Stimulated activated effector memory CD8-positive, alpha-beta T cell treated with anti-CD3 and anti-CD28 coated beads, Interleukin-12 subunit alpha, Interleukin-12 subunit beta, amount 100 ng/mL, for 72 hours (primary cell): ENCODE data around the gene TTC7B.
A peak's percentile ranks its signal among the peaks of the same experiment; 100 is the strongest.

Experiments
- ATAC-seq: fragments of 150-1000 bp; cut with Tn5 transposase; 2 replicates; pipeline ENCODE4 v1.10.0; 2021
- DNase-seq, 2 donors: peaks; one replicate each; pipeline ENCODE4 v3.0.0; 2021 to 2022; ENCODE audit warnings: low spot score in 2 of 2
- H3K27ac Mint-ChIP-seq: one replicate; pipeline ENCODE4 v1.8.0; 2022; ENCODE audit warnings: mild to moderate bottlenecking, mixed read lengths
- H3K36me3 Mint-ChIP-seq: one replicate; pipeline ENCODE4 v1.8.0; 2022; ENCODE audit warnings: mild to moderate bottlenecking, mixed read lengths
- H3K4me1 Mint-ChIP-seq: one replicate; pipeline ENCODE4 v1.8.0; 2022; ENCODE audit warnings: mixed read lengths
- H3K4me3 Mint-ChIP-seq: one replicate; pipeline ENCODE4 v1.8.0; 2022; ENCODE audit warnings: mild to moderate bottlenecking, mixed read lengths
- H3K9me3 Mint-ChIP-seq: one replicate; pipeline ENCODE4 v1.8.0; 2022; ENCODE audit warnings: mixed read lengths

TTC7B gene

GRCh38 chr14:90617961-90618360 is 198.3 kb downstream of the TTC7B start:
- no peaks in the 10 kb centered on the region for H3K9me3 Mint-ChIP-seq
- H3K36me3 Mint-ChIP-seq: no peaks in the 10 kb centered on the region
- ATAC-seq: no peak
- DNase-seq: no peak
- H3K27ac Mint-ChIP-seq: no peak overlapping the region
- no peak overlapping the region for H3K4me3 Mint-ChIP-seq
- H3K4me1 Mint-ChIP-seq: no peaks in the 10 kb centered on the region

- Mint-ChIP-seq H3K4me3 (no peak overlapping the region), H3K4me1 (no peaks in the 10 kb centered on the region), H3K9me3 (no peaks in the 10 kb centered on the region), H3K27ac (no peak overlapping the region), H3K36me3 (no peaks in the 10 kb centered on the region)
- DNase-seq (no peak), ATAC-seq (no peak)
These were observed 199.3 kb downstream of the TTC7B start for GRCh38 chr14:90616881-90617280.

DNA sequence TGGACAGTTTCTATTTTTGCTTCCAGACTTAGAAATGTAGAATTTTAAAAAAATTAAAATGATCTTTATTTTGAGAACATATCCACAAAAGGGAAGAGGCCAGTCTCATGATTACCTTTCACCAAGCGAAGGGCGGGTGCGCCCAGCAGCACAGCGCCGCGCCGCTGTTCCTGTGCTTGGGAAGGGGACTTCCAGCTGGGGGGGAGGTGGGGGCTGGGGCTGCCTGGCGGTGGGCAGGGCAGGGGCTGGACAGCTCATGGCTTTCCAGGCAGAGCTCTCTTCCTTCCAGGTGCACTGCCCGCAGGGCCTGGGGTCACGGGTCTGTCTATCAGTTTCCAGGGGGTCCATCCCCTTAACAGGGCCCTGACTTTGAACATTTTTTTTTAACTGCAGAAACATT is 199.9 kb downstream of the TTC7B start:
- ATAC-seq: no peak
- no peaks in the 10 kb centered on the region for H3K4me1 Mint-ChIP-seq
- no peaks in the 10 kb centered on the region for H3K9me3 Mint-ChIP-seq
- H3K36me3 Mint-ChIP-seq: no peaks in the 10 kb centered on the region
- no peak for DNase-seq
- no peak overlapping the region for H3K27ac Mint-ChIP-seq
- H3K4me3 Mint-ChIP-seq: no peak overlapping the region

- ATAC-seq (no peak), DNase-seq (no peak)
- H3K4me1 Mint-ChIP-seq: no peaks in the 10 kb centered on the region
- H3K36me3 Mint-ChIP-seq: no peaks in the 10 kb centered on the region
- H3K9me3 Mint-ChIP-seq: no peaks in the 10 kb centered on the region
- no peak overlapping the region for H3K27ac Mint-ChIP-seq
- H3K4me3 Mint-ChIP-seq: no peak overlapping the region
These were observed 200.6 kb downstream of the TTC7B start for GRCh38 chr14:90615517-90616060.

DNA sequence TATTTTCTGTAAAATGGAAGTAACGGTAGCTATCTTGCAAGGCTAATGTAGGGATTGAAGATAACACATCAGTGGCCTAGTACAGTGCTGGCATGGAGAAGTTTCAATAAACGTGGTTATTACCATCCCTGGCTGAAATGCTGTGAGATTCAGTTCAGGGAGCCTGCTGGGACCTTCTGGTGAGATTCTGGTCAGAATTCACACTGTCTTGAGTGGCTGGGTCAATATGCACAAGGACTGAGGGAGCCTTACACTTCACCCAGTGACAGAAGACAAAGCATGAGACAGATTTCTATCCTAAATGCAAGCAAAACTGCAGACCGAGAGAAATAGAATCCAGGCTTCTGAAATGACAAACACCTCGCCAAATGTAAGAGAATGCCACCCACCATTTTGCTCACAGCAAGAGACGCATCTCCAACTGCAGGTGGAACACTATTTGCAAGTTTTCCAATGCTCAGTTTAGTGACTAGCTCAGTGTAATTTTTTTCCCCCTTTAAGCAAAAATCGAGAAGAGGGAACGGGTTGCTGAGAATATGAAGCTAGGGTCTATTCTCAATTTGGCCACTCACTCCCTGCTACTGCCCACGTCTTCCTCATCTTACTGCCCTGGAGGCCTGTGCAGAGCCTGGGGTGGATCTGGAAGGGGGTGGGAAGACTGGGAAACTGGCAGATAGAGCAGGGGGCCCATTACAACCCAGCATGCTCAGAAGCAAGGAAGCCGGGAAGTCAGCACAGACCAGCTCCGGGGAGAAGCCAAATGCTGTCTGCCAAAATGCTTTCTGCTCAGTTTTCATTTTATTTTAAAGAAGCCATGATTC is 201.3 kb downstream of the TTC7B start:
- Mint-ChIP-seq H3K27ac (no peak overlapping the region), H3K9me3 (no peaks in the 10 kb centered on the region), H3K36me3 (no peaks in the 10 kb centered on the region), H3K4me1 (no peaks in the 10 kb centered on the region), H3K4me3 (no peak overlapping the region)
- DNase-seq (no peak), ATAC-seq (no peak)

- H3K9me3 Mint-ChIP-seq: no peaks in the 10 kb centered on the region
- H3K4me3 Mint-ChIP-seq: no peak overlapping the region
- DNase-seq (no peak), ATAC-seq (no peak)
- no peak overlapping the region for H3K27ac Mint-ChIP-seq
- no peaks in the 10 kb centered on the region for H3K4me1 Mint-ChIP-seq
- H3K36me3 Mint-ChIP-seq: no peaks in the 10 kb centered on the region
These were observed 202.2 kb downstream of the TTC7B start for GRCh38 chr14:90613997-90614396.

DNA sequence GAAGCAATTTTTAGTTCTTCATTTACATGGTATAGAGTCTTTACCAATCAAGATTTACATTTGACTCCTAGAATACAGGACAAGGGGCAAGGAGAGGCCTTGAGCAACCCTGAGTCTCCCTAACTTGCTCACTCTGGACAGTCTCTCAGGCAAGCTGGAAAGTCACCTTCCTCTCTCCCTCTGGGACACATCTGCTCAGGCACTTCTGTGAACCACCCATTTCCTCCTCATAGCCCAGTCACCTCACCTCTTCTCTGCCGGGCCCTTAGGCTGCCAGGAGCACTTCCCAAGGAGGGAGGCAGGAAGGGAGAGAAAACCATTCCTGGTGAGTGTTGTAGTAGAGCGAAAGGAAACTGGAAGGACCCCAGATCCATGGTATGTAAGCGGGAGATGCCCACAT is 202.8 kb downstream of the TTC7B start:
- DNase-seq (no peak), ATAC-seq (no peak)
- Mint-ChIP-seq H3K4me3 (no peak overlapping the region), H3K36me3 (no peaks in the 10 kb centered on the region), H3K9me3 (no peaks in the 10 kb centered on the region), H3K4me1 (no peaks in the 10 kb centered on the region), H3K27ac (no peak overlapping the region)

- H3K27ac Mint-ChIP-seq: no peak overlapping the region
- H3K9me3 Mint-ChIP-seq: no peaks in the 10 kb centered on the region
- H3K36me3 Mint-ChIP-seq: no peaks in the 10 kb centered on the region
- no peaks in the 10 kb centered on the region for H3K4me1 Mint-ChIP-seq
- no peak for DNase-seq
- ATAC-seq: no peak
- H3K4me3 Mint-ChIP-seq: no peak overlapping the region
These were observed 203.4 kb downstream of the TTC7B start for GRCh38 chr14:90612801-90613200.

DNA sequence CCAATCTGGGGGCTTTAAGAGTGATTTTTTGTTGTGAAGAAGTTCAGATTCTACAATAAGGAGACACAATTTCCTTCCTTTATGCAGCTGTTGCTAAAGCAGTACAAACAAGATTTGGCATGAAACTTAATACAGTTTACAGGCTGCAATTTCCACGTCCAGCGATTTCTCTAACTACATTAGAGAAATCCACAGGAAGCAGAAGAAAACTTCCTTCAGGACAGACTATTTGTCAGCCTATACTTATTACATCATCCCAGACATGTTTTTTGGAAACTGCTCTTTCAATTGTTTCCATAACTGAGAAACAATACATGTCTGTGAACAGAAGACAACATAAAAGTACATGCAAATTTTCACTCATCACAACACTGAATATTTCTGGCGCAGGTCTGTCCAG is 204.3 kb downstream of the TTC7B start:
- no peaks in the 10 kb centered on the region for H3K36me3 Mint-ChIP-seq

GRCh38 chr14:90611501-90611900 is 204.7 kb downstream of the TTC7B start:
- H3K27ac Mint-ChIP-seq: no peak overlapping the region
- no peaks in the 10 kb centered on the region for H3K9me3 Mint-ChIP-seq
- ATAC-seq: no peak
- no peak overlapping the region for H3K4me3 Mint-ChIP-seq
- H3K36me3 Mint-ChIP-seq: no peaks in the 10 kb centered on the region
- H3K4me1 Mint-ChIP-seq: no peaks in the 10 kb centered on the region
- DNase-seq: no peak

More for the DNA sequence above, 204.3 kb downstream of the TTC7B start:
- DNase-seq (no peak), ATAC-seq (no peak)
- Mint-ChIP-seq H3K4me1 (no peaks in the 10 kb centered on the region), H3K27ac (no peak overlapping the region), H3K9me3 (no peaks in the 10 kb centered on the region), H3K4me3 (no peak overlapping the region)

GRCh38 chr14:90610346-90611040 is 205.7 kb downstream of the TTC7B start:
- no peak overlapping the region for H3K27ac Mint-ChIP-seq
- DNase-seq: no peak
- H3K36me3 Mint-ChIP-seq: no peaks in the 10 kb centered on the region
- no peak overlapping the region for H3K4me3 Mint-ChIP-seq
- no peaks in the 10 kb centered on the region for H3K4me1 Mint-ChIP-seq
- no peak for ATAC-seq
- H3K9me3 Mint-ChIP-seq: no peaks in the 10 kb centered on the region

DNA sequence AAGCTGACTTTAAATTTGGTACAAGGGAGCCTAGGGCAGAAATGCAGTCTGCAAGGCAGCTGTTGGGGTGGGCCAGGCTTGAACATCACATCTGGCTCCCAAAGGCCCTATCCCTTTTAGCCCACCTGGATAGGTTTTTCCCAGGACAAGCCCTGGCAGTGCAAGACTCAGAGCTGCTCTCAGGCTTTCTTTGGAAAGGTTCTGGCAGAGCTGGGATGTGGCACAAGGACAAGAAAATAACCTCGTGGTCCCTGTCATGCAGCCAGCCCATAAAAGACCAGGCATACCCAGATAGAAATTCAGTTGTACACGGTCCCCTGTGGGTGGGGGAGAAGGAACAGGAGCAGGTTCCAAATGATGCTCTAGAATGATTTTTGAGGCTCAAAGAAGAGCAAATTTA is 206.9 kb downstream of the TTC7B start:
- no peak overlapping the region for H3K27ac Mint-ChIP-seq
- H3K4me1 Mint-ChIP-seq: no peaks in the 10 kb centered on the region
- ATAC-seq (no peak), DNase-seq (no peak)
- no peaks in the 10 kb centered on the region for H3K36me3 Mint-ChIP-seq
- no peak overlapping the region for H3K4me3 Mint-ChIP-seq
- no peaks in the 10 kb centered on the region for H3K9me3 Mint-ChIP-seq

DNA sequence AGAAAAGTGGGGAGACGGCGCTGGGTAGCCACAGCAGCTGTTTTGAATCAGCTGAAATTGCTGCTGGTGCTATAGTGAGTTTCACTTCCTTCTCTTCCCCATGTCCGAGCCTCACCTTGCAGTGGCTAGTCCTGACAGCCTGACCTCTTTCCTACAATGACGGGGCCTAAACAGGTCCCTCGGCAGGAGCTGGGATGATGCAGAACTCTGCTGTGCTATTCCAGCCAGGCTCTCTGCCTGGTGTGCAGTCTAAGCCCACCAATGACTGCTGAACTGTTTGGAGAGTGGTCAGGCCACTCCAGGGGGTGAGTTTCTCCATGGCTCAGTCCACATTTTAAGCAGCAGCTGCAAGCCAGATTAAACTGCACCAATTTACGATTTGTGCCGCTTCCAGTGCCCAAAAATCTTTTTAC is 207.3 kb downstream of the TTC7B start:
- Mint-ChIP-seq H3K27ac (no peak overlapping the region), H3K36me3 (no peaks in the 10 kb centered on the region), H3K4me1 (no peaks in the 10 kb centered on the region), H3K9me3 (no peaks in the 10 kb centered on the region), H3K4me3 (no peak overlapping the region)
- DNase-seq (no peak), ATAC-seq (no peak)

GRCh38 chr14:90608281-90608680 is 207.9 kb downstream of the TTC7B start:
- DNase-seq: no peak
- no peak overlapping the region for H3K4me3 Mint-ChIP-seq
- no peaks in the 10 kb centered on the region for H3K36me3 Mint-ChIP-seq
- H3K27ac Mint-ChIP-seq: no peak overlapping the region
- ATAC-seq: peak; percentile 51
- no peaks in the 10 kb centered on the region for H3K4me1 Mint-ChIP-seq
- H3K9me3 Mint-ChIP-seq: no peaks in the 10 kb centered on the region

DNA sequence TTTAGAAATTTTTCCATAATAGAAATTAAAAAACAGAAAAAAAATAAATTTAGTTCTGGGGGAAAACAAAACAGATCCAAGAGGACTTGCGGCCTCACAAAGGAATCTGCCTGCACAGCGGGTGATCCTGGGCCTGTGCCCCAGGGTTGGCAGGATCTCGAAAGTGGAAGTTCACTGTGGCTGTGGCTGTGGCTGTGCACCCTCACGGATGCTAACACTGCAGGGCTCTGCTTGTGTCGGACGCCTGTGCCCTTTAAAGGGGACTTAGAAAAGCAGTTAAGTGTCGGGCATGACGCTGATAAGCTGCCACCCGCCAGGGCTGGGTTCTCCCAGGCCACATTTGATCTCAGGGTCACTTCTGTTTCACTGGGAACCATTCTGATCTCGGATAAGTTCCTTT is 209.1 kb downstream of the TTC7B start:
- ATAC-seq: no peak
- Mint-ChIP-seq H3K9me3 (no peaks in the 10 kb centered on the region), H3K27ac (no peak overlapping the region), H3K4me1 (no peaks in the 10 kb centered on the region), H3K36me3 (no peaks in the 10 kb centered on the region), H3K4me3 (no peak overlapping the region)
- DNase-seq: no peak

DNA sequence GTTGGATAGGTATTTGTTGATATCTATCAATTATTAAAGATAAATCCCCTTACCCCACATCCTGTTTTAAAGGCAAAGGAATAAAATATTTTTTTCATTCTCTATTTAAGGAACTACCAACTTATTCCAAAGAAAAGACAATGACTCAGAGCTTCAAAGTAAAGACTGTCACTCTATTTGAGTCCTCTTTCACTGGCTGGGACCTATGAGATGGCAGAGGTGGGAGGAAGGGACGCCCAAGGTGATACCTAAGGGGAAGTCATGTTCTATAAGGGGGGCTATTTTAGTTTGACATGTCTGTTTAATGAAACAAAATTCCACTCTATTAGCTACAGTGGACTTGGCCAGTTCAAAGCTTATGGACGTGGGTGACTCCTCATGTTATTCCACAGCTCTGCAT is 209.8 kb downstream of the TTC7B start:
- H3K36me3 Mint-ChIP-seq: no peaks in the 10 kb centered on the region
- H3K9me3 Mint-ChIP-seq: no peaks in the 10 kb centered on the region
- ATAC-seq (no peak), DNase-seq (no peak)
- H3K4me3 Mint-ChIP-seq: no peak overlapping the region
- no peaks in the 10 kb centered on the region for H3K4me1 Mint-ChIP-seq
- H3K27ac Mint-ChIP-seq: no peak overlapping the region
